ENCODE data around the gene OAT. TPM values are rescaled to one million over a fixed set of nuclear protein-coding genes. Genes with fewer than 3 reads are reported as not detected.

OAT gene
- total RNA-seq, 2 donors from 2014 or later: 22.8 to 40.9 TPM

GRCh38 chr10:124385627-124386185, 33.0 kb downstream of the OAT start:
- intact Hi-C loops (cut with DNase I): no loop called here
- DNase-seq: no peak
- TF ChIP-seq POLR2A (IDR thresholded peaks at IDR 0.05): no peak
- TF ChIP-seq, protein P1, sequence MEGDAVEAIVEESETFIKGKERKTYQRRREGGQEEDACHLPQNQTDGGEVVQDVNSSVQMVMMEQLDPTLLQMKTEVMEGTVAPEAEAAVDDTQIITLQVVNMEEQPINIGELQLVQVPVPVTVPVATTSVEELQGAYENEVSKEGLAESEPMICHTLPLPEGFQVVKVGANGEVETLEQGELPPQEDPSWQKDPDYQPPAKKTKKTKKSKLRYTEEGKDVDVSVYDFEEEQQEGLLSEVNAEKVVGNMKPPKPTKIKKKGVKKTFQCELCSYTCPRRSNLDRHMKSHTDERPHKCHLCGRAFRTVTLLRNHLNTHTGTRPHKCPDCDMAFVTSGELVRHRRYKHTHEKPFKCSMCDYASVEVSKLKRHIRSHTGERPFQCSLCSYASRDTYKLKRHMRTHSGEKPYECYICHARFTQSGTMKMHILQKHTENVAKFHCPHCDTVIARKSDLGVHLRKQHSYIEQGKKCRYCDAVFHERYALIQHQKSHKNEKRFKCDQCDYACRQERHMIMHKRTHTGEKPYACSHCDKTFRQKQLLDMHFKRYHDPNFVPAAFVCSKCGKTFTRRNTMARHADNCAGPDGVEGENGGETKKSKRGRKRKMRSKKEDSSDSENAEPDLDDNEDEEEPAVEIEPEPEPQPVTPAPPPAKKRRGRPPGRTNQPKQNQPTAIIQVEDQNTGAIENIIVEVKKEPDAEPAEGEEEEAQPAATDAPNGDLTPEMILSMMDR (IDR thresholded peaks at IDR 0.05): no peak

GRCh38 chr10:124384591-124385190, 34.0 kb downstream of the OAT start:
- DNase-seq (no peak), ATAC-seq (no peak)
- no peak for TF ChIP-seq POLR2A (IDR thresholded peaks at IDR 0.05)
- TF ChIP-seq, protein P1 (IDR thresholded peaks at IDR 0.05): no peak
- intact Hi-C loops (cut with DNase I): no loop called here
- H3K36me3 ChIP-seq (replicated peaks in 1 of 2; ENCODE audit: insufficient read depth in 1 of 2, low read depth in 2 of 2): no peaks in the 10 kb centered on the region
- H3K27ac ChIP-seq: no peak overlapping the region
- no peaks in the 10 kb centered on the region for H3K9me3 ChIP-seq
- WGBS, 2 donors: 87 to 93% methylated on average over 5 of the region's 7 CpGs
- H3K4me3 ChIP-seq: no peak overlapping the region
- H3K4me1 ChIP-seq: peaks cover 12% of the 10 kb centered on the region
- H3K27me3 ChIP-seq: no peaks in the 10 kb centered on the region

More at GRCh38 chr10:124385627-124386185, 33.0 kb downstream of the OAT start:
- no peak for ATAC-seq
- H3K27ac ChIP-seq: no peak overlapping the region
- no peaks in the 10 kb centered on the region for H3K36me3 ChIP-seq (replicated peaks in 1 of 2; ENCODE audit: insufficient read depth in 1 of 2, low read depth in 2 of 2)
- no peaks in the 10 kb centered on the region for H3K9me3 ChIP-seq
- H3K27me3 ChIP-seq: no peaks in the 10 kb centered on the region
- H3K4me3 ChIP-seq: no peak overlapping the region
- H3K4me1 ChIP-seq: peaks cover 12% of the 10 kb centered on the region
- 77 to 85% methylated on average over 3 to 12 of the region's 12 CpGs for WGBS, 2 donors

DNA sequence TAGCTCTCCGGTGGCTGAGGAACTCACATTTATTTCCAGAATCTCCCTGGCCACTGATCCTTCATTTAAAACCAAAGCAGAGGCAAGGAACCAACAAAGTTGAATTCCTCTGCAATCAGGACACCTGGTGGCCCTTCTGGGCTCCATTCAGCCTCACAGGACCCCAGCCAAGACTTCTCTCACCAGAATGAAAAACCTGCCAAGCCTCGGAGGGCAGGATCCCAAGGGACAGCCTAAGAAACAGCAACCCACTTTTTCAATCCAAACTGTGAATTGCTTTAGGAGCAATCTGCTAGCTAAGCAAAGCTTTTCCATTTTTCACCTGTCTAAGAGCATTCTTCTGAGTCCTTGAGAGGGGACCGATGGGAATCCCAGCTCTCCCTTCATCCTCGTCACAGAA, 34.6 kb downstream of the OAT start:
- Histone ChIP-seq H3K9me3 (no peaks in the 10 kb centered on the region), H3K27ac (no peak overlapping the region), H3K4me3 (no peak overlapping the region), H3K27me3 (no peaks in the 10 kb centered on the region), H3K4me1 (peaks cover 7% of the 10 kb centered on the region), H3K36me3 (replicated peaks in 1 of 2; ENCODE audit: insufficient read depth in 1 of 2, low read depth in 2 of 2) (no peaks in the 10 kb centered on the region)
- ATAC-seq (no peak), DNase-seq (no peak)
- 44 to 64% methylated on average over 2 to 4 of the region's 4 CpGs for WGBS, 2 donors
- intact Hi-C loops (cut with DNase I): no loop called here
- TF ChIP-seq POLR2A (IDR thresholded peaks at IDR 0.05): no peak
- TF ChIP-seq, protein P1 (IDR thresholded peaks at IDR 0.05): no peak

DNA sequence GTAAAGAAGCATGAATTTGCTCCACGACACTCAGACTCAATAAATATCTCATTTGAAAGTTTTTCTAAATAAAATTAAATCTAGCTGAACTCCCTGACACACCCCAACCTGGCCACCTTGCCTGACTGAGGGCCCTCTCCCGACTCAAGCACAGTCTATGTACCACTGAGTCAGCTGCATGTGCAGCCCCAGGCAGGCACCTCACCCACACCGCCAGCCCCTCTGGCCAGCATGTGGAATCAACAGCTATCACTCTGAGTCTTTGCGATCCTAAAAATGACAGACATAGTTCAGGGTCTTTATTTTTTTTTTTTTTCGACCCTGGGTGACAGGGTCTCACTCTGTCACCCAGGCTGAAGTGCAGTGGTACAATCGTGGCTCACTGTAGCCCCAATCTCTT, 35.2 kb downstream of the OAT start:
- TF ChIP-seq, protein P1 (IDR thresholded peaks at IDR 0.05): no peak
- no peak for TF ChIP-seq POLR2A (IDR thresholded peaks at IDR 0.05)
- WGBS, 2 donors: 54 to 55% methylated on average over 6 of the region's 6 CpGs
- intact Hi-C loops (cut with DNase I): no loop called here

More for the DNA sequence above, 35.2 kb downstream of the OAT start:
- Histone ChIP-seq H3K36me3 (replicated peaks in 1 of 2; ENCODE audit: insufficient read depth in 1 of 2, low read depth in 2 of 2) (no peaks in the 10 kb centered on the region), H3K4me3 (no peak overlapping the region), H3K9me3 (no peaks in the 10 kb centered on the region), H3K4me1 (peaks cover under 1% of the 10 kb centered on the region), H3K27ac (no peak overlapping the region), H3K27me3 (no peaks in the 10 kb centered on the region)
- DNase-seq (no peak), ATAC-seq (no peak)
